Osteoblast (primary cell): ENCODE results near the gene EFCAB6. TPM values are rescaled to one million over a fixed set of nuclear protein-coding genes. Genes with fewer than 3 reads are reported as not detected.

Experiments used
- DNase-seq: peaks from one replicate; pipeline ENCODE4 v3.0.0; 2011; ENCODE audit warnings: low spot score, mixed read lengths; ENCODE audit not compliant: insufficient read length; ENCODE audit errors: missing footprints
- H2AFZ ChIP-seq: 2 replicates; pipeline ENCODE4 v1.6.0; 2011; ENCODE audit warnings: mild to moderate bottlenecking, low read length
- H3K27ac ChIP-seq: 2 replicates; pipeline ENCODE4 v1.5.1; 2011; ENCODE audit warnings: mild to moderate bottlenecking, low read depth, low read length, moderate library complexity
- H3K27me3 ChIP-seq: 2 replicates; pipeline ENCODE4 v1.6.0; 2012; ENCODE audit warnings: mild to moderate bottlenecking, control low read depth, inconsistent platforms, low read length, moderate library complexity; ENCODE audit not compliant: insufficient read depth
- H3K36me3 ChIP-seq: 2 replicates; pipeline ENCODE4 v1.5.1; 2011; ENCODE audit warnings: mild to moderate bottlenecking, low read length, control low read depth, moderate library complexity; ENCODE audit not compliant: insufficient read depth
- H3K4me1 ChIP-seq: 2 replicates; pipeline ENCODE4 v1.5.1; 2011; ENCODE audit warnings: mild to moderate bottlenecking, low read length, control low read depth, moderate library complexity; ENCODE audit not compliant: insufficient read depth
- H3K4me2 ChIP-seq: 2 replicates; pipeline ENCODE4 v1.6.0; 2011; ENCODE audit warnings: mild to moderate bottlenecking, low read length; ENCODE audit not compliant: insufficient read depth
- H3K4me3 ChIP-seq: fragments of 200-600 bp; sonication (generic); 3 replicates; pipeline ENCODE4 v1.5.1; 2012; ENCODE audit warnings: mild to moderate bottlenecking, low read length, inconsistent platforms; ENCODE audit not compliant: insufficient read depth
- H3K79me2 ChIP-seq: 2 replicates; pipeline ENCODE4 v1.6.0; 2012; ENCODE audit warnings: mild to moderate bottlenecking, low read length, control low read depth, inconsistent platforms; ENCODE audit not compliant: insufficient read depth
- H3K9me3 ChIP-seq: 2 replicates; pipeline ENCODE4 v1.5.1; 2011; ENCODE audit warnings: low read depth, low read length, control low read depth
- H4K20me1 ChIP-seq: 2 replicates; pipeline ENCODE4 v1.6.0; 2012; ENCODE audit warnings: mild to moderate bottlenecking, low read length, control low read depth; ENCODE audit not compliant: insufficient read depth
- CTCF ChIP-seq: IDR thresholded peaks from 2 replicates; pipeline ENCODE4 v1.5.1; 2011; ENCODE audit warnings: mild to moderate bottlenecking, low read depth, low read length, moderate library complexity; ENCODE audit errors: extremely low read depth
- total RNA-seq: library from RNA; depleted of rRNA; stranded (reverse); fragments of >200 nt; gene quantifications from 2 replicates; pipeline ENCODE4 v1.2.3, GENCODE V29; 2012

Gene EFCAB6
- total RNA-seq, 1 donor: 1.8 TPM

- Histone ChIP-seq H3K27ac (no peak overlapping the region), H3K9me3 (no peaks in the 10 kb centered on the region), H3K27me3 (no peaks in the 10 kb centered on the region), H3K4me3 (no peak overlapping the region), H4K20me1 (no peaks in the 10 kb centered on the region), H2AFZ (no peak overlapping the region), H3K79me2 (no peaks in the 10 kb centered on the region), H3K4me2 (no peak overlapping the region), H3K4me1 (no peaks in the 10 kb centered on the region), H3K36me3 (no peaks in the 10 kb centered on the region)
- TF ChIP-seq CTCF: no peak
- no peak for DNase-seq
Measured at GRCh38 chr22:43531651-43532050, 280.5 kb downstream of the EFCAB6 start.

GRCh38 chr22:43530349-43531201 is 281.5 kb downstream of the EFCAB6 start:
- no peaks in the 10 kb centered on the region for H3K4me1 ChIP-seq
- TF ChIP-seq CTCF: no peak
- H3K9me3 ChIP-seq: no peaks in the 10 kb centered on the region

GRCh38 chr22:43529934-43530333 is 282.2 kb downstream of the EFCAB6 start:
- Histone ChIP-seq H4K20me1 (no peaks in the 10 kb centered on the region), H3K79me2 (no peaks in the 10 kb centered on the region), H3K4me3 (no peak overlapping the region), H3K27me3 (no peaks in the 10 kb centered on the region), H3K27ac (no peak overlapping the region), H3K4me1 (no peaks in the 10 kb centered on the region), H3K36me3 (no peaks in the 10 kb centered on the region), H3K9me3 (no peaks in the 10 kb centered on the region), H3K4me2 (no peak overlapping the region), H2AFZ (no peak overlapping the region)
- TF ChIP-seq CTCF: no peak
- no peak for DNase-seq

More at GRCh38 chr22:43530349-43531201, 281.5 kb downstream of the EFCAB6 start:
- no peaks in the 10 kb centered on the region for H3K27me3 ChIP-seq
- H3K27ac ChIP-seq: no peak overlapping the region
- H4K20me1 ChIP-seq: no peaks in the 10 kb centered on the region
- no peaks in the 10 kb centered on the region for H3K36me3 ChIP-seq
- H3K79me2 ChIP-seq: no peaks in the 10 kb centered on the region
- no peak overlapping the region for H3K4me2 ChIP-seq
- H2AFZ ChIP-seq: no peak overlapping the region
- DNase-seq: no peak
- H3K4me3 ChIP-seq: no peak overlapping the region

GRCh38 chr22:43529461-43529860 is 282.6 kb downstream of the EFCAB6 start:
- no peaks in the 10 kb centered on the region for H3K27me3 ChIP-seq
- DNase-seq: no peak
- H2AFZ ChIP-seq: no peak overlapping the region
- no peak overlapping the region for H3K4me3 ChIP-seq
- H3K79me2 ChIP-seq: no peaks in the 10 kb centered on the region
- no peaks in the 10 kb centered on the region for H3K4me1 ChIP-seq
- H3K4me2 ChIP-seq: no peak overlapping the region
- H3K9me3 ChIP-seq: no peaks in the 10 kb centered on the region
- H3K36me3 ChIP-seq: no peaks in the 10 kb centered on the region
- H3K27ac ChIP-seq: no peak overlapping the region
- TF ChIP-seq CTCF: no peak
- H4K20me1 ChIP-seq: no peaks in the 10 kb centered on the region
